HL-60 (cell line): ENCODE measurements around the gene DDC.

Experiments used
- DNase-seq, 2 experiments: peaks; one replicate each; pipeline ENCODE4 v3.0.0-alpha.2; 2010 to 2020; ENCODE audit warnings: low read depth in 1 of 2, low spot score in 1 of 2
- H3K27ac ChIP-seq: fragments of 250-450 bp; sonication (Bioruptor Pico); replicated peaks from 2 replicates; pipeline ENCODE4 v1.5.1; 2020; ENCODE audit warnings: mild to moderate bottlenecking, moderate library complexity
- H3K27me3 ChIP-seq: fragments of 250-450 bp; sonication (Bioruptor Pico); 2 replicates; pipeline ENCODE4 v1.5.1; 2021; ENCODE audit warnings: mild to moderate bottlenecking, moderate library complexity; ENCODE audit not compliant: insufficient read depth, poor library complexity, severe bottlenecking
- H3K4me3 ChIP-seq: replicated peaks from 2 replicates; pipeline ENCODE4 v1.5.1; 2011; ENCODE audit warnings: mild to moderate bottlenecking, control low read depth, low read length; ENCODE audit not compliant: insufficient read depth
- GABPA ChIP-seq: IDR thresholded peaks from 2 replicates; pipeline ENCODE4 v1.6.1; 2012; ENCODE audit warnings: low read depth
- POLR2AphosphoS5 ChIP-seq: IDR thresholded peaks from 2 replicates; pipeline ENCODE4 v1.6.1; 2012; ENCODE audit warnings: low read depth
- SPI1 ChIP-seq: IDR thresholded peaks from 2 replicates; pipeline ENCODE4 v1.6.1; 2012; ENCODE audit warnings: low read depth, mild to moderate bottlenecking, borderline replicate concordance
- TF ChIP-seq, protein P1 (sequence below): IDR thresholded peaks from 2 replicates; pipeline ENCODE4 v1.6.1; 2012; ENCODE audit warnings: low read depth; ENCODE audit not compliant: insufficient replicate concordance
- TF ChIP-seq, protein P2 (sequence below): IDR thresholded peaks from one replicate; pipeline ENCODE4 v1.5.1; 2011; ENCODE audit warnings: low read length, control low read depth, inconsistent platforms; ENCODE audit not compliant: insufficient read depth

Gene DDC

DNA sequence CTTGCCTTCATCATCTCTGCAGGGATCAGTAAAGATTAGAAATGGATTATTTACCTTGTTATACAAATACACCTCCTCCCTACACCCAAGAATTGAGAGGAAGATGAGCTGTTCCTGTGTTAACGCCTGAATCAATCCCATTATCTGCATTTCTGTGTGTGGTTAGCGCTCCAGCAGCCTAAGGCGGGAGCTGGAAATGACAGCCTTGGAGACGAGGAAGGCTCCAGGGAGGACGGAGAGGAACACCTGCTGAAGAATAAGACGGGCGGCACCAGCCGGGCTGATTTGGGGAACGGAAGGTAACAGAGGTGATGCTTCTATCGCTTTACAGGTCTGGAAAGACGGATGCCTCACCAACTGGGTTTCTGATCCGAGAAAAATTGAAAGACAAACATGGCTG lies 34.2 kb upstream of the DDC start:
- Histone ChIP-seq H3K27ac (no peak overlapping the region), H3K4me3 (no peak overlapping the region), H3K27me3 (no peaks in the 10 kb centered on the region)
- TF ChIP-seq, protein P1, sequence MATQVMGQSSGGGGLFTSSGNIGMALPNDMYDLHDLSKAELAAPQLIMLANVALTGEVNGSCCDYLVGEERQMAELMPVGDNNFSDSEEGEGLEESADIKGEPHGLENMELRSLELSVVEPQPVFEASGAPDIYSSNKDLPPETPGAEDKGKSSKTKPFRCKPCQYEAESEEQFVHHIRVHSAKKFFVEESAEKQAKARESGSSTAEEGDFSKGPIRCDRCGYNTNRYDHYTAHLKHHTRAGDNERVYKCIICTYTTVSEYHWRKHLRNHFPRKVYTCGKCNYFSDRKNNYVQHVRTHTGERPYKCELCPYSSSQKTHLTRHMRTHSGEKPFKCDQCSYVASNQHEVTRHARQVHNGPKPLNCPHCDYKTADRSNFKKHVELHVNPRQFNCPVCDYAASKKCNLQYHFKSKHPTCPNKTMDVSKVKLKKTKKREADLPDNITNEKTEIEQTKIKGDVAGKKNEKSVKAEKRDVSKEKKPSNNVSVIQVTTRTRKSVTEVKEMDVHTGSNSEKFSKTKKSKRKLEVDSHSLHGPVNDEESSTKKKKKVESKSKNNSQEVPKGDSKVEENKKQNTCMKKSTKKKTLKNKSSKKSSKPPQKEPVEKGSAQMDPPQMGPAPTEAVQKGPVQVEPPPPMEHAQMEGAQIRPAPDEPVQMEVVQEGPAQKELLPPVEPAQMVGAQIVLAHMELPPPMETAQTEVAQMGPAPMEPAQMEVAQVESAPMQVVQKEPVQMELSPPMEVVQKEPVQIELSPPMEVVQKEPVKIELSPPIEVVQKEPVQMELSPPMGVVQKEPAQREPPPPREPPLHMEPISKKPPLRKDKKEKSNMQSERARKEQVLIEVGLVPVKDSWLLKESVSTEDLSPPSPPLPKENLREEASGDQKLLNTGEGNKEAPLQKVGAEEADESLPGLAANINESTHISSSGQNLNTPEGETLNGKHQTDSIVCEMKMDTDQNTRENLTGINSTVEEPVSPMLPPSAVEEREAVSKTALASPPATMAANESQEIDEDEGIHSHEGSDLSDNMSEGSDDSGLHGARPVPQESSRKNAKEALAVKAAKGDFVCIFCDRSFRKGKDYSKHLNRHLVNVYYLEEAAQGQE: no peak
- no peak for TF ChIP-seq POLR2AphosphoS5
- TF ChIP-seq SPI1: no peak
- TF ChIP-seq GABPA: no peak
- TF ChIP-seq, protein P2, sequence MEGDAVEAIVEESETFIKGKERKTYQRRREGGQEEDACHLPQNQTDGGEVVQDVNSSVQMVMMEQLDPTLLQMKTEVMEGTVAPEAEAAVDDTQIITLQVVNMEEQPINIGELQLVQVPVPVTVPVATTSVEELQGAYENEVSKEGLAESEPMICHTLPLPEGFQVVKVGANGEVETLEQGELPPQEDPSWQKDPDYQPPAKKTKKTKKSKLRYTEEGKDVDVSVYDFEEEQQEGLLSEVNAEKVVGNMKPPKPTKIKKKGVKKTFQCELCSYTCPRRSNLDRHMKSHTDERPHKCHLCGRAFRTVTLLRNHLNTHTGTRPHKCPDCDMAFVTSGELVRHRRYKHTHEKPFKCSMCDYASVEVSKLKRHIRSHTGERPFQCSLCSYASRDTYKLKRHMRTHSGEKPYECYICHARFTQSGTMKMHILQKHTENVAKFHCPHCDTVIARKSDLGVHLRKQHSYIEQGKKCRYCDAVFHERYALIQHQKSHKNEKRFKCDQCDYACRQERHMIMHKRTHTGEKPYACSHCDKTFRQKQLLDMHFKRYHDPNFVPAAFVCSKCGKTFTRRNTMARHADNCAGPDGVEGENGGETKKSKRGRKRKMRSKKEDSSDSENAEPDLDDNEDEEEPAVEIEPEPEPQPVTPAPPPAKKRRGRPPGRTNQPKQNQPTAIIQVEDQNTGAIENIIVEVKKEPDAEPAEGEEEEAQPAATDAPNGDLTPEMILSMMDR: no peak
- DNase-seq: no peak

DNA sequence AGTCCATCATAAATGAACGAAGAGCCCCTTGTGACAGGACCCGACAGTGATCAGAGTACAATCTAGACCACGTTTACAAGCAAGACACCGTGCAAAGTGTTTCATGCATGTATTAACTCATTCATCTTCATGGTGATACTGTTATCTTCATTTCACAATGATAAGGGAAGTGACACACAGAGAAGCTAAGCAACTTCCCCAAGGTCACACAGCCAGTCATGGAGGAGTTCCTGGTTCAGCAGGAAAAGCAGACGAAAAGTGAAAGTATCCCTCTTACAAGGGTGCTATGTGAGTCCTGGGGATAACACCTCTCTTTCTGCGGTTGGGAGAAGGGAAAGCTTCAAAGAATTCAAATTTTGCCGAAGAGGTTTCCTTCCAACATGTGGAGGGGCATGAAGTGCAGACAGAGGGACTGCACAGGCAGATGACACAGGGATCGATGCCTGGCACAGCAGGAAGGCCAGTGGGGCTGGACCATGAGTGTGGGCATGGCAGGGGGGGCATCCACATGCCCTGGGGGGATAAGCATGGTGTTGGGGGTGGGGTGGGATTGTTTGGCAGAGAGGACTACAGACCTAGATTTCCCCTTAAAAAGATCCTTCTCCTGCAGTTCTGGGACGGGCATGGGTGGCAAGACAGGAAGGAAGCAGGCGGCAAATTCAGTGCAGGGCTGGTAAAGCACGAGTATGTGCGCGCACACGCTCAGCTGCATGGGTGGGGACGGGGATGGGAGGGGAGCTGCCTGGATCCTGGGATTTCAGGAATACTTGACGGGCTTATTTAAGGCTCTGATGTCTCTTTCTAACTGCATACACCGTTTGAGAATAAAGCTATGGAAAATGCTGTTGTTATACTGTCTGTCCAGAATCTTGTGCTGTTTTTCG lies 33.5 kb upstream of the DDC start:
- no peak for DNase-seq
- TF ChIP-seq POLR2AphosphoS5: no peak
- TF ChIP-seq, protein P2: no peak
- TF ChIP-seq GABPA: no peak
- TF ChIP-seq, protein P1: no peak
- no peak for TF ChIP-seq SPI1
- no peak overlapping the region for H3K27ac ChIP-seq

DNA sequence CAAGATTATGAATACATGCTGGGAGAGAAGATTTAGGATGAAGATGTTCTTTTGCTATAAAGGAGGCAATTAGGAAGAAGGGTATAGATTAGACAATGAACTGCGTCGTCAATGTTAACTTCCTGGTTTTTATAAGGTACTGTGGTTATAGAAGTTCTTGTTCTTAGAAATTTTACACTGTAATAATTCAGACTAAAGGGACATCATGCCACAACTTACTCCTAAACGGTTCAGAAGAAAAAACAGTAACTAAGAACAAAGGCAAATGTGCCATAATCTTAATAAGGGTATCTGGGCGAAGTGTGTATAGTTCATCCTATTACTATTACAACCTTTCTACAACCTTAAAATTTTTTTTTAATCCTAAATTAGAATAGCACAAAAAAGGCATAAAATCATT lies 31.3 kb upstream of the DDC start:
- DNase-seq: no peak
- Histone ChIP-seq H3K27ac (no peak overlapping the region), H3K4me3 (no peak overlapping the region), H3K27me3 (no peaks in the 10 kb centered on the region)
- TF ChIP-seq GABPA (no peak), POLR2AphosphoS5 (no peak), SPI1 (no peak)
- TF ChIP-seq, protein P2: no peak
- TF ChIP-seq, protein P1: no peak

More for the DNA sequence above, 33.5 kb upstream of the DDC start:
- H3K4me3 ChIP-seq: no peak overlapping the region
- H3K27me3 ChIP-seq: no peaks in the 10 kb centered on the region
